Right lobe of liver (tissue), 4 donors: ENCODE results near the gene TBPL1.

ENCODE experiments used
- POLR2A ChIP-seq: fragments of 450-650 bp; IDR thresholded peaks from one replicate; pipeline ENCODE4 v1.6.1; 2017; ENCODE audit warnings: antibody characterized with exemption, mild to moderate bottlenecking
- TF ChIP-seq, protein P1 (sequence below), 4 donors: fragments of 200-600 bp in 3 of 4; fragments of 450-650 bp in 1 of 4; IDR thresholded peaks; one replicate each; pipeline versions ENCODE4 v1.5.1 to v1.8.0; 2016 to 2022; ENCODE audit warnings: antibody characterized with exemption in 4 of 4, mild to moderate bottlenecking in 2 of 4
- donor health status: DM: no; HTN: no; CAD: no.
- donor health status: DM: no; HTN: no; CAD: no.
- donor health status: DM: no; HTN: yes; CAD: no.

DNA sequence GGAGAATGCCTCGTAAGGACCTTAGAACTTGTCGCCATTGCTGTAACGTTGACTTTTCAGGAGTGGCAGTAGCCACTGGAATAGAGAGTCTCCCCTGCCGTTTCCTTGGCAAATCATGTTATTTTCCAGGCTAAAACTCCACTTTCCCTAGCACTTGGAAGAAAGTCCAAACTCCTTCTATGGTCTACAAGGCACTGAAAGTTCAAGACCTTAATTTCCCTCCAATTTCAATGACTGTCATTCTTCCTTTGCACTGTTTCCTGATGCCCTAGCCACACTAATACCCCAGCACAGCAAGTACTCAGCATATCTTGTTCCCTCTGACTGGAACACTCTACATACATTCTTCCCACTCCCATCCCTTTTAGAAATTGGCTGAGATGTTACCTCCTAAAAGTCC lies 1.8 kb upstream of the TBPL1 start:
- TF ChIP-seq, protein P1, sequence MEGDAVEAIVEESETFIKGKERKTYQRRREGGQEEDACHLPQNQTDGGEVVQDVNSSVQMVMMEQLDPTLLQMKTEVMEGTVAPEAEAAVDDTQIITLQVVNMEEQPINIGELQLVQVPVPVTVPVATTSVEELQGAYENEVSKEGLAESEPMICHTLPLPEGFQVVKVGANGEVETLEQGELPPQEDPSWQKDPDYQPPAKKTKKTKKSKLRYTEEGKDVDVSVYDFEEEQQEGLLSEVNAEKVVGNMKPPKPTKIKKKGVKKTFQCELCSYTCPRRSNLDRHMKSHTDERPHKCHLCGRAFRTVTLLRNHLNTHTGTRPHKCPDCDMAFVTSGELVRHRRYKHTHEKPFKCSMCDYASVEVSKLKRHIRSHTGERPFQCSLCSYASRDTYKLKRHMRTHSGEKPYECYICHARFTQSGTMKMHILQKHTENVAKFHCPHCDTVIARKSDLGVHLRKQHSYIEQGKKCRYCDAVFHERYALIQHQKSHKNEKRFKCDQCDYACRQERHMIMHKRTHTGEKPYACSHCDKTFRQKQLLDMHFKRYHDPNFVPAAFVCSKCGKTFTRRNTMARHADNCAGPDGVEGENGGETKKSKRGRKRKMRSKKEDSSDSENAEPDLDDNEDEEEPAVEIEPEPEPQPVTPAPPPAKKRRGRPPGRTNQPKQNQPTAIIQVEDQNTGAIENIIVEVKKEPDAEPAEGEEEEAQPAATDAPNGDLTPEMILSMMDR (IDR thresholded peaks at IDR 0.05) = no peak
- TF ChIP-seq POLR2A = no peak
